GM19193 (cell line): ENCODE data around the gene PRSS50.

Experiments used
- POLR2A ChIP-seq: IDR thresholded peaks from 4 replicates; pipeline ENCODE4 v1.6.1; 2011; ENCODE audit not compliant: insufficient read depth, insufficient read length; ENCODE audit errors: extremely low read depth

Gene PRSS50

GRCh38 chr3:46703013-46703520 is 14.6 kb downstream of the PRSS50 start:
- TF ChIP-seq POLR2A, result no peak

- TF ChIP-seq POLR2A, result no peak
Observed at GRCh38 chr3:46702246-46703012, 15.2 kb downstream of the PRSS50 start.

GRCh38 chr3:46701181-46701939 is 16.3 kb downstream of the PRSS50 start, which contains the start of gene TMIE:
Gene TMIE (plus strand): TSS chr3:46701392. CDS start chr3:46701488, 96 bp downstream.
- TF ChIP-seq POLR2A, result no peak

GRCh38 chr3:46700772-46701171 is 16.9 kb downstream of the PRSS50 start:
- no peak for TF ChIP-seq POLR2A

GRCh38 chr3:46699676-46700523 is 17.8 kb downstream of the PRSS50 start:
- TF ChIP-seq POLR2A, result no peak

GRCh38 chr3:46695962-46696894 is 21.4 kb downstream of the PRSS50 start:
- no peak for TF ChIP-seq POLR2A

- TF ChIP-seq POLR2A, result no peak
Observed at GRCh38 chr3:46695177-46695961, 22.3 kb downstream of the PRSS50 start.

GRCh38 chr3:46694520-46694919 is 23.1 kb downstream of the PRSS50 start:
- no peak for TF ChIP-seq POLR2A

- TF ChIP-seq POLR2A, result no peak
Observed at GRCh38 chr3:46693892-46694226, 23.8 kb downstream of the PRSS50 start.

GRCh38 chr3:46693038-46693891 is 24.4 kb downstream of the PRSS50 start, which contains the start of gene ALS2CL:
Gene ALS2CL (minus strand): TSS chr3:46693679. CDS start chr3:46689440, 4,239 bp downstream.
- no peak for TF ChIP-seq POLR2A

GRCh38 chr3:46692566-46692990 is 25.1 kb downstream of the PRSS50 start:
- no peak for TF ChIP-seq POLR2A

- TF ChIP-seq POLR2A, result no peak
Observed at GRCh38 chr3:46690798-46691197, 26.9 kb downstream of the PRSS50 start.

- no peak for TF ChIP-seq POLR2A
Observed at GRCh38 chr3:46685446-46685845, 32.2 kb downstream of the PRSS50 start.

- no peak for TF ChIP-seq POLR2A
Observed at GRCh38 chr3:46684891-46685290, 32.8 kb downstream of the PRSS50 start.
